GM23338 (cell line): Measurements from ENCODE around the gene SH3RF3. TPM values are rescaled to one million over a fixed set of nuclear protein-coding genes. Genes with fewer than 3 reads are reported as not detected.

Experiments used
- ATAC-seq: fragments of 200-7000 bp; cut with Tn5 transposase; 3 replicates; pipeline ENCODE4 v1.9.1; 2020
- DNase-seq: peaks from one replicate; pipeline ENCODE4 v3.0.0-alpha.2; 2015; ENCODE audit warnings: low spot score
- H2AFZ ChIP-seq: fragments of 200-600 bp; sonication (generic); 2 replicates; pipeline ENCODE4 v1.8.0; 2016; ENCODE audit warnings: antibody characterized with exemption, mild to moderate bottlenecking, moderate library complexity
- H3F3A ChIP-seq: fragments of 200-600 bp; sonication (generic); replicated peaks from 2 replicates; pipeline ENCODE4 v1.8.0; 2017; ENCODE audit warnings: antibody characterized with exemption, mixed run types, low read depth
- H3K27ac ChIP-seq: fragments of 200-600 bp; sonication (generic); 2 replicates; pipeline ENCODE4 v1.6.1; 2016; ENCODE audit warnings: low read depth
- H3K27me3 ChIP-seq: fragments of 200-600 bp; sonication (generic); 2 replicates; pipeline ENCODE4 v1.8.0; 2016; ENCODE audit warnings: mild to moderate bottlenecking, mixed run types, moderate library complexity; ENCODE audit not compliant: insufficient read depth
- H3K36me3 ChIP-seq: fragments of 200-600 bp; sonication (generic); 2 replicates; pipeline ENCODE4 v1.8.0; 2016; ENCODE audit warnings: mild to moderate bottlenecking; ENCODE audit not compliant: insufficient read depth
- H3K4me1 ChIP-seq: fragments of 200-600 bp; sonication (generic); 2 replicates; pipeline ENCODE4 v1.8.0; 2016; ENCODE audit warnings: mild to moderate bottlenecking, moderate library complexity; ENCODE audit not compliant: insufficient read depth
- H3K4me2 ChIP-seq: fragments of 200-600 bp; sonication (generic); 2 replicates; pipeline ENCODE4 v1.7.1; 2017; ENCODE audit warnings: mixed run types
- H3K4me3 ChIP-seq: fragments of 200-600 bp; sonication (generic); 2 replicates; pipeline ENCODE4 v1.6.1; 2016; ENCODE audit warnings: mixed run types
- H3K79me2 ChIP-seq: fragments of 200-600 bp; sonication (generic); replicated peaks from 2 replicates; pipeline ENCODE4 v1.8.0; 2017; ENCODE audit warnings: mild to moderate bottlenecking; ENCODE audit not compliant: insufficient read depth
- H3K9me2 ChIP-seq: fragments of 200-600 bp; sonication (generic); 2 replicates; pipeline ENCODE4 v1.8.0; 2017; ENCODE audit not compliant: insufficient read depth
- H4K20me1 ChIP-seq: fragments of 200-600 bp; sonication (generic); replicated peaks from 2 replicates; pipeline ENCODE4 v1.8.0; 2017; ENCODE audit warnings: mild to moderate bottlenecking; ENCODE audit not compliant: insufficient read depth
- H3K27ac Mint-ChIP-seq: 2 replicates; pipeline ENCODE4 v1.8.0; 2020; ENCODE audit warnings: inconsistent platforms, mild to moderate bottlenecking, moderate library complexity, mixed read lengths
- H3K27me3 Mint-ChIP-seq: 3 replicates; pipeline ENCODE4 v1.8.0; 2022; ENCODE audit warnings: low read depth, mild to moderate bottlenecking, moderate library complexity, mixed read lengths, inconsistent platforms; ENCODE audit not compliant: insufficient read depth, poor library complexity
- H3K36me3 Mint-ChIP-seq: 3 replicates; pipeline ENCODE4 v1.8.0; 2021; ENCODE audit warnings: low read depth, mild to moderate bottlenecking, inconsistent platforms, moderate library complexity, mixed read lengths
- H3K4me1 Mint-ChIP-seq: 3 replicates; pipeline ENCODE4 v1.8.0; 2020; ENCODE audit warnings: mild to moderate bottlenecking, inconsistent platforms, mixed read lengths
- H3K4me3 Mint-ChIP-seq: 3 replicates; pipeline ENCODE4 v1.8.0; 2021; ENCODE audit warnings: moderate library complexity, mild to moderate bottlenecking, inconsistent platforms, mixed read lengths
- H3K9me3 Mint-ChIP-seq: 3 replicates; pipeline ENCODE4 v1.8.0; 2020; ENCODE audit warnings: moderate library complexity, mild to moderate bottlenecking, inconsistent platforms, mixed read lengths
- CREB1 ChIP-seq: fragments of 250-450 bp; sonication (Bioruptor Pico); IDR thresholded peaks from 2 replicates; pipeline ENCODE4 v1.5.0; 2020; ENCODE audit warnings: low read depth, mild to moderate bottlenecking, moderate library complexity
- EZH2phosphoT487 ChIP-seq: fragments of 200-600 bp; sonication (generic); IDR thresholded peaks from one replicate; pipeline ENCODE4 v1.8.1; 2018; ENCODE audit warnings: antibody characterized with exemption; ENCODE audit not compliant: unreplicated experiment
- JUNB ChIP-seq: IDR thresholded peaks from one replicate; pipeline ENCODE4 v1.6.1; 2016; ENCODE audit warnings: antibody characterized with exemption; ENCODE audit not compliant: unreplicated experiment
- NANOG ChIP-seq: IDR thresholded peaks from 2 replicates; pipeline ENCODE4 v1.6.1; 2016; ENCODE audit warnings: antibody characterized with exemption, borderline replicate concordance
- ZNF114 ChIP-seq: fragments of 250-450 bp; sonication (Bioruptor Pico); IDR thresholded peaks from 2 replicates; pipeline ENCODE4 v1.5.0; 2020; ENCODE audit warnings: mild to moderate bottlenecking, moderate library complexity
- ZNF331 ChIP-seq: fragments of 250-450 bp; sonication (Bioruptor Pico); IDR thresholded peaks from 2 replicates; pipeline ENCODE4 v1.5.0; 2020; ENCODE audit warnings: low read depth, mild to moderate bottlenecking, moderate library complexity
- polyA plus RNA-seq: library from polyadenylated mRNA; unstranded; fragments of >200 nt; fragmentation: Nextera tagmentation; extraction: Ambion mirVana; gene quantifications from 2 replicates; pipeline ENCODE4 v1.2.1, GENCODE V29; 2016
- total RNA-seq: library from RNA; depleted of rRNA; stranded (reverse); fragments of >200 nt; shearing (Covaris generic); gene quantifications from 2 replicates; pipeline ENCODE4 v1.2.3, GENCODE V29; 2014
- TF ChIP-seq, protein P1 (sequence below): fragments of 250-450 bp; sonication (Bioruptor Pico); IDR thresholded peaks from 2 replicates; pipeline ENCODE4 v1.5.0; 2020; ENCODE audit warnings: mild to moderate bottlenecking, moderate library complexity
- TF ChIP-seq, protein P2 (sequence below), 2 experiments: fragments of 200-600 bp in 1 of 2; sonication (generic) in 1 of 2; conservative IDR thresholded peaks; 2 replicates each; pipeline versions ENCODE4 v1.5.1 to v1.6.1; 2016 to 2017; ENCODE audit warnings: antibody characterized with exemption in 2 of 2, low read depth in 2 of 2, mild to moderate bottlenecking in 2 of 2, moderate library complexity in 1 of 2
- TF ChIP-seq, protein P3 (sequence below): IDR thresholded peaks from 2 replicates; pipeline ENCODE4 v1.6.1; 2016; ENCODE audit warnings: antibody characterized with exemption
- TF ChIP-seq, protein P4 (sequence below): IDR thresholded peaks from one replicate; pipeline ENCODE4 v1.6.1; 2018; ENCODE audit warnings: antibody characterized with exemption; ENCODE audit not compliant: unreplicated experiment

Gene SH3RF3
- total and polyA plus RNA-seq, 2 experiments from 2014 or later, result 0.11 to 0.63 TPM

DNA sequence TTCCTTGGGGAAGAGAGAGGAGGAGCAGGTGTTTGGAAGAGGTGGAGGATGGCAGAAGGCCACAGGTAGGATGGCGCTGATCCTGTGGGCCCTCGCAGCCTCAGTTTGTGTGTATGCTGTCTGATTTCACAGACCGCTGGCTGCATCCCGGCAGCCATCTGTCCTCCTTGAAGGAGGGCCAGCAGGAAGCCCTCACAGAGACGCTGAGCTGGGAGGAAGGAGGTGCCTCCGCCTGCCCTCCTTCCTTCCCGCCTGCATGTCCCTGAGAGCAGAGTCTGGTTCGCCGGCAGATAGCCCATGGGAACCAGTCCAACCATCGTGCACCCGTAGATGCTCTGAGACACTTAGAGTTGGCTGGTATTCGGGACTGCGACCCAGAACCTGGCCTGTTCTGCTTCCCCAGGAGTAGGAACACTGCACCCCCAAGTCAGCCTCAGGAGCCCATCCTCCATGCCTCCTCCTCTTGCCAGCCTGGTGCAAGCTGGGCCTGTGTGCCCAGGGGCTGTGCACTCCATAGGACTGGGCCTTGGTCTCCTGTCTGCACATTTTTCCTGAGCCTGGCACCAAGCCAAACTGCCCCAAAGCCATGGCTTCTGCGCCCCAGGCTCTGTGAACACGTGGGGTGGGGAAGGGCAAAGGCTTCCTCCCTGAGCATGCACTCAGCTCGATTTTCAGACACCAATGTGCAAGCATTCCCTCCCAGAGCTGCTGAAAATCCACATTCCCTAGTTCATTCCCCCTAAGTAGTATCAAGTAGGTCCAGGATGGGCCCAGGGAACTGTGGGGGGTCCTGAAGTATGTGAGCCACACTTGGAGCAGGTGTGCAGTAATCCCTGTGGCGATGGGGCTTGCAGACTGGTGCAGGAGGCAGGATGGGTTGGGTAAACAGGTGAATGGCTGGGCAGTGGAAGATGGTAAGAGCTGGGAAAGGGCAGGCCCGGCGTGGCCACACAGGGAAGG lies 369.2 kb downstream of the SH3RF3 start:
- H3K9me3 Mint-ChIP-seq, result no peaks in the 10 kb centered on the region
- H3K4me1 ChIP-seq, result no peaks in the 10 kb centered on the region
- no peaks in the 10 kb centered on the region for H3K27me3 Mint-ChIP-seq
- no peaks in the 10 kb centered on the region for H3K9me2 ChIP-seq
- H3K27ac Mint-ChIP-seq, result no peak overlapping the region
- H3K27me3 ChIP-seq, result no peaks in the 10 kb centered on the region
- DNase-seq (no peak), ATAC-seq (no peak)
- peaks cover 10% of the 10 kb centered on the region for H3K4me1 Mint-ChIP-seq
- H3F3A ChIP-seq, result no peaks in the 10 kb centered on the region
- no peaks in the 10 kb centered on the region for H3K36me3 Mint-ChIP-seq
- no peak overlapping the region for H3K4me3 Mint-ChIP-seq
- no peaks in the 10 kb centered on the region for H3K36me3 ChIP-seq
- TF ChIP-seq EZH2phosphoT487 (no peak), ZNF114 (CRISPR knock-in tag) (no peak), ZNF331 (CRISPR knock-in tag) (no peak), NANOG (no peak), JUNB (no peak), CREB1 (no peak)
- TF ChIP-seq, protein P1, sequence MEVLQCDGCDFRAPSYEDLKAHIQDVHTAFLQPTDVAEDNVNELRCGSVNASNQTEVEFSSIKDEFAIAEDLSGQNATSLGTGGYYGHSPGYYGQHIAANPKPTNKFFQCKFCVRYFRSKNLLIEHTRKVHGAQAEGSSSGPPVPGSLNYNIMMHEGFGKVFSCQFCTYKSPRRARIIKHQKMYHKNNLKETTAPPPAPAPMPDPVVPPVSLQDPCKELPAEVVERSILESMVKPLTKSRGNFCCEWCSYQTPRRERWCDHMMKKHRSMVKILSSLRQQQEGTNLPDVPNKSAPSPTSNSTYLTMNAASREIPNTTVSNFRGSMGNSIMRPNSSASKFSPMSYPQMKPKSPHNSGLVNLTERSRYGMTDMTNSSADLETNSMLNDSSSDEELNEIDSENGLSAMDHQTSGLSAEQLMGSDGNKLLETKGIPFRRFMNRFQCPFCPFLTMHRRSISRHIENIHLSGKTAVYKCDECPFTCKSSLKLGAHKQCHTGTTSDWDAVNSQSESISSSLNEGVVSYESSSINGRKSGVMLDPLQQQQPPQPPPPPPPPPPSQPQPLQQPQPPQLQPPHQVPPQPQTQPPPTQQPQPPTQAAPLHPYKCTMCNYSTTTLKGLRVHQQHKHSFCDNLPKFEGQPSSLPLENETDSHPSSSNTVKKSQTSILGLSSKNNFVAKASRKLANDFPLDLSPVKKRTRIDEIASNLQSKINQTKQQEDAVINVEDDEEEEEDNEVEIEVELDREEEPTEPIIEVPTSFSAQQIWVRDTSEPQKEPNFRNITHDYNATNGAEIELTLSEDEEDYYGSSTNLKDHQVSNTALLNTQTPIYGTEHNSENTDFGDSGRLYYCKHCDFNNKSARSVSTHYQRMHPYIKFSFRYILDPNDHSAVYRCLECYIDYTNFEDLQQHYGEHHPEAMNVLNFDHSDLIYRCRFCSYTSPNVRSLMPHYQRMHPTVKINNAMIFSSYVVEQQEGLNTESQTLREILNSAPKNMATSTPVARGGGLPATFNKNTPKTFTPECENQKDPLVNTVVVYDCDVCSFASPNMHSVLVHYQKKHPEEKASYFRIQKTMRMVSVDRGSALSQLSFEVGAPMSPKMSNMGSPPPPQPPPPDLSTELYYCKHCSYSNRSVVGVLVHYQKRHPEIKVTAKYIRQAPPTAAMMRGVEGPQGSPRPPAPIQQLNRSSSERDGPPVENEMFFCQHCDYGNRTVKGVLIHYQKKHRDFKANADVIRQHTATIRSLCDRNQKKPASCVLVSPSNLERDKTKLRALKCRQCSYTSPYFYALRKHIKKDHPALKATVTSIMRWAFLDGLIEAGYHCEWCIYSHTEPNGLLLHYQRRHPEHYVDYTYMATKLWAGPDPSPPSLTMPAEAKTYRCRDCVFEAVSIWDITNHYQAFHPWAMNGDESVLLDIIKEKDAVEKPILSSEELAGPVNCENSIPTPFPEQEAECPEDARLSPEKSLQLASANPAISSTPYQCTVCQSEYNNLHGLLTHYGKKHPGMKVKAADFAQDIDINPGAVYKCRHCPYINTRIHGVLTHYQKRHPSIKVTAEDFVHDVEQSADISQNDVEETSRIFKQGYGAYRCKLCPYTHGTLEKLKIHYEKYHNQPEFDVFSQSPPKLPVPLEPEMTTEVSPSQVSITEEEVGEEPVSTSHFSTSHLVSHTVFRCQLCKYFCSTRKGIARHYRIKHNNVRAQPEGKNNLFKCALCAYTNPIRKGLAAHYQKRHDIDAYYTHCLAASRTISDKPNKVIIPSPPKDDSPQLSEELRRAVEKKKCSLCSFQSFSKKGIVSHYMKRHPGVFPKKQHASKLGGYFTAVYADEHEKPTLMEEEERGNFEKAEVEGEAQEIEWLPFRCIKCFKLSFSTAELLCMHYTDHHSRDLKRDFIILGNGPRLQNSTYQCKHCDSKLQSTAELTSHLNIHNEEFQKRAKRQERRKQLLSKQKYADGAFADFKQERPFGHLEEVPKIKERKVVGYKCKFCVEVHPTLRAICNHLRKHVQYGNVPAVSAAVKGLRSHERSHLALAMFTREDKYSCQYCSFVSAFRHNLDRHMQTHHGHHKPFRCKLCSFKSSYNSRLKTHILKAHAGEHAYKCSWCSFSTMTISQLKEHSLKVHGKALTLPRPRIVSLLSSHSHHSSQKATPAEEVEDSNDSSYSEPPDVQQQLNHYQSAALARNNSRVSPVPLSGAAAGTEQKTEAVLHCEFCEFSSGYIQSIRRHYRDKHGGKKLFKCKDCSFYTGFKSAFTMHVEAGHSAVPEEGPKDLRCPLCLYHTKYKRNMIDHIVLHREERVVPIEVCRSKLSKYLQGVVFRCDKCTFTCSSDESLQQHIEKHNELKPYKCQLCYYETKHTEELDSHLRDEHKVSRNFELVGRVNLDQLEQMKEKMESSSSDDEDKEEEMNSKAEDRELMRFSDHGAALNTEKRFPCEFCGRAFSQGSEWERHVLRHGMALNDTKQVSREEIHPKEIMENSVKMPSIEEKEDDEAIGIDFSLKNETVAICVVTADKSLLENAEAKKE, result no peak
- TF ChIP-seq, protein P2, sequence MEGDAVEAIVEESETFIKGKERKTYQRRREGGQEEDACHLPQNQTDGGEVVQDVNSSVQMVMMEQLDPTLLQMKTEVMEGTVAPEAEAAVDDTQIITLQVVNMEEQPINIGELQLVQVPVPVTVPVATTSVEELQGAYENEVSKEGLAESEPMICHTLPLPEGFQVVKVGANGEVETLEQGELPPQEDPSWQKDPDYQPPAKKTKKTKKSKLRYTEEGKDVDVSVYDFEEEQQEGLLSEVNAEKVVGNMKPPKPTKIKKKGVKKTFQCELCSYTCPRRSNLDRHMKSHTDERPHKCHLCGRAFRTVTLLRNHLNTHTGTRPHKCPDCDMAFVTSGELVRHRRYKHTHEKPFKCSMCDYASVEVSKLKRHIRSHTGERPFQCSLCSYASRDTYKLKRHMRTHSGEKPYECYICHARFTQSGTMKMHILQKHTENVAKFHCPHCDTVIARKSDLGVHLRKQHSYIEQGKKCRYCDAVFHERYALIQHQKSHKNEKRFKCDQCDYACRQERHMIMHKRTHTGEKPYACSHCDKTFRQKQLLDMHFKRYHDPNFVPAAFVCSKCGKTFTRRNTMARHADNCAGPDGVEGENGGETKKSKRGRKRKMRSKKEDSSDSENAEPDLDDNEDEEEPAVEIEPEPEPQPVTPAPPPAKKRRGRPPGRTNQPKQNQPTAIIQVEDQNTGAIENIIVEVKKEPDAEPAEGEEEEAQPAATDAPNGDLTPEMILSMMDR (conservative IDR thresholded peaks at IDR 0.05; ENCODE audit: low read depth in 2 of 2), result no peak
- TF ChIP-seq, protein P3, sequence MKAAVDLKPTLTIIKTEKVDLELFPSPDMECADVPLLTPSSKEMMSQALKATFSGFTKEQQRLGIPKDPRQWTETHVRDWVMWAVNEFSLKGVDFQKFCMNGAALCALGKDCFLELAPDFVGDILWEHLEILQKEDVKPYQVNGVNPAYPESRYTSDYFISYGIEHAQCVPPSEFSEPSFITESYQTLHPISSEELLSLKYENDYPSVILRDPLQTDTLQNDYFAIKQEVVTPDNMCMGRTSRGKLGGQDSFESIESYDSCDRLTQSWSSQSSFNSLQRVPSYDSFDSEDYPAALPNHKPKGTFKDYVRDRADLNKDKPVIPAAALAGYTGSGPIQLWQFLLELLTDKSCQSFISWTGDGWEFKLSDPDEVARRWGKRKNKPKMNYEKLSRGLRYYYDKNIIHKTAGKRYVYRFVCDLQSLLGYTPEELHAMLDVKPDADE, result no peak
- TF ChIP-seq, protein P4, sequence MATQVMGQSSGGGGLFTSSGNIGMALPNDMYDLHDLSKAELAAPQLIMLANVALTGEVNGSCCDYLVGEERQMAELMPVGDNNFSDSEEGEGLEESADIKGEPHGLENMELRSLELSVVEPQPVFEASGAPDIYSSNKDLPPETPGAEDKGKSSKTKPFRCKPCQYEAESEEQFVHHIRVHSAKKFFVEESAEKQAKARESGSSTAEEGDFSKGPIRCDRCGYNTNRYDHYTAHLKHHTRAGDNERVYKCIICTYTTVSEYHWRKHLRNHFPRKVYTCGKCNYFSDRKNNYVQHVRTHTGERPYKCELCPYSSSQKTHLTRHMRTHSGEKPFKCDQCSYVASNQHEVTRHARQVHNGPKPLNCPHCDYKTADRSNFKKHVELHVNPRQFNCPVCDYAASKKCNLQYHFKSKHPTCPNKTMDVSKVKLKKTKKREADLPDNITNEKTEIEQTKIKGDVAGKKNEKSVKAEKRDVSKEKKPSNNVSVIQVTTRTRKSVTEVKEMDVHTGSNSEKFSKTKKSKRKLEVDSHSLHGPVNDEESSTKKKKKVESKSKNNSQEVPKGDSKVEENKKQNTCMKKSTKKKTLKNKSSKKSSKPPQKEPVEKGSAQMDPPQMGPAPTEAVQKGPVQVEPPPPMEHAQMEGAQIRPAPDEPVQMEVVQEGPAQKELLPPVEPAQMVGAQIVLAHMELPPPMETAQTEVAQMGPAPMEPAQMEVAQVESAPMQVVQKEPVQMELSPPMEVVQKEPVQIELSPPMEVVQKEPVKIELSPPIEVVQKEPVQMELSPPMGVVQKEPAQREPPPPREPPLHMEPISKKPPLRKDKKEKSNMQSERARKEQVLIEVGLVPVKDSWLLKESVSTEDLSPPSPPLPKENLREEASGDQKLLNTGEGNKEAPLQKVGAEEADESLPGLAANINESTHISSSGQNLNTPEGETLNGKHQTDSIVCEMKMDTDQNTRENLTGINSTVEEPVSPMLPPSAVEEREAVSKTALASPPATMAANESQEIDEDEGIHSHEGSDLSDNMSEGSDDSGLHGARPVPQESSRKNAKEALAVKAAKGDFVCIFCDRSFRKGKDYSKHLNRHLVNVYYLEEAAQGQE, result no peak
- H3K79me2 ChIP-seq, result no peaks in the 10 kb centered on the region
- H3K27ac ChIP-seq, result no peak overlapping the region
- no peaks in the 10 kb centered on the region for H4K20me1 ChIP-seq
- no peak overlapping the region for H3K4me3 ChIP-seq
- H3K4me2 ChIP-seq, result no peak overlapping the region
- H2AFZ ChIP-seq, result no peak overlapping the region
